Liver (tissue), 3 donors: ENCODE data around the gene DHDDS.

Source experiments
- ATF3 ChIP-seq: IDR thresholded peaks from 2 replicates; pipeline ENCODE4 v1.6.1; 2016; ENCODE audit warnings: antibody characterized with exemption
- CTCF ChIP-seq: fragments of 150-350 bp; IDR thresholded peaks from 2 replicates; pipeline ENCODE4 v1.5.1; 2017; ENCODE audit warnings: improper control_type of control experiment, low read depth, low read length; ENCODE audit not compliant: missing input control
- EGR1 ChIP-seq, 2 donors: IDR thresholded peaks; 2 replicates each; pipeline ENCODE4 v1.6.1; 2016 to 2018; ENCODE audit warnings: antibody characterized with exemption in 2 of 2, low read depth in 2 of 2
- FOXA1 ChIP-seq: IDR thresholded peaks from 2 replicates; pipeline ENCODE4 v1.6.1; 2016; ENCODE audit warnings: antibody characterized with exemption
- FOXA2 ChIP-seq: IDR thresholded peaks from 2 replicates; pipeline ENCODE4 v1.6.1; 2016; ENCODE audit warnings: antibody characterized with exemption
- HNF4A ChIP-seq, 2 donors: conservative IDR thresholded peaks; 2 replicates each; pipeline ENCODE4 v1.6.1; 2016; ENCODE audit warnings: antibody characterized with exemption in 2 of 2, mild to moderate bottlenecking in 2 of 2
- JUND ChIP-seq, 2 donors: IDR thresholded peaks; 2 replicates each; pipeline ENCODE4 v1.6.1; 2016; ENCODE audit warnings: antibody characterized with exemption in 2 of 2
- MAX ChIP-seq: IDR thresholded peaks from 2 replicates; pipeline ENCODE4 v1.6.1; 2016; ENCODE audit warnings: antibody characterized with exemption
- RXRA ChIP-seq, 2 donors: IDR thresholded peaks; 2 replicates each; pipeline ENCODE4 v1.6.1; 2017 to 2018; ENCODE audit warnings: antibody characterized with exemption in 2 of 2, mild to moderate bottlenecking in 1 of 2
- SP1 ChIP-seq: IDR thresholded peaks from 2 replicates; pipeline ENCODE4 v1.6.1; 2018; ENCODE audit warnings: antibody characterized with exemption, mild to moderate bottlenecking
- YY1 ChIP-seq: IDR thresholded peaks from 2 replicates; pipeline ENCODE4 v1.6.1; 2016; ENCODE audit warnings: antibody characterized with exemption, mild to moderate bottlenecking
- donor health status: healthy.
- donor health status: healthy.

GRCh38 chr1:26410706-26411623 lies 21.2 kb upstream of the DHDDS start, which contains the start of gene LIN28A:
- TF ChIP-seq CTCF = no peak
- TF ChIP-seq SP1 = no peak
- TF ChIP-seq JUND (IDR thresholded peaks at IDR 0.05) = no peak
- no peak for TF ChIP-seq ATF3
- TF ChIP-seq EGR1 (IDR thresholded peaks at IDR 0.05; ENCODE audit: low read depth in 2 of 2) = no peak
- TF ChIP-seq HNF4A (conservative IDR thresholded peaks at IDR 0.05) = no peak
- TF ChIP-seq YY1 = no peak
- TF ChIP-seq MAX = no peak
- no peak for TF ChIP-seq FOXA2
- no peak for TF ChIP-seq FOXA1
- TF ChIP-seq RXRA (IDR thresholded peaks at IDR 0.05) = no peak
